Brain microvascular endothelial cell (primary cell): ENCODE results near the gene ADAMTS15.

ENCODE experiments used
- DNase-seq: peaks from one replicate; pipeline ENCODE4 v3.0.0-alpha.2; 2020
- H3K27ac ChIP-seq: fragments of 250-450 bp; sonication (Bioruptor Pico); 2 replicates; pipeline ENCODE4 v1.5.1; 2020; ENCODE audit warnings: mild to moderate bottlenecking, moderate library complexity
- H3K27me3 ChIP-seq: fragments of 250-450 bp; sonication (Bioruptor Pico); replicated peaks from 2 replicates; pipeline ENCODE4 v1.5.1; 2020; ENCODE audit warnings: mild to moderate bottlenecking
- H3K36me3 ChIP-seq: fragments of 250-450 bp; sonication (Bioruptor Pico); replicated peaks from 2 replicates; pipeline ENCODE4 v1.5.1; 2020; ENCODE audit warnings: mild to moderate bottlenecking
- H3K4me3 ChIP-seq: 2 replicates; pipeline ENCODE4 v1.5.1; 2011; ENCODE audit warnings: low read depth, mild to moderate bottlenecking, control low read depth, low read length, moderate library complexity
- in situ Hi-C: cut with HindIII; loops from 2 replicates; pipeline ENCODE4 v1.10.0; 2017; ENCODE audit warnings: low sequenced_read_pairs, low pct_ligation_motif_present
- TF ChIP-seq, protein P1 (sequence below): IDR thresholded peaks from 2 replicates; pipeline ENCODE4 v1.5.1; 2011; ENCODE audit warnings: low read depth, mild to moderate bottlenecking, moderate library complexity, low read length, control low read depth, inconsistent platforms; ENCODE audit errors: missing control alignments

ADAMTS15 gene

DNA sequence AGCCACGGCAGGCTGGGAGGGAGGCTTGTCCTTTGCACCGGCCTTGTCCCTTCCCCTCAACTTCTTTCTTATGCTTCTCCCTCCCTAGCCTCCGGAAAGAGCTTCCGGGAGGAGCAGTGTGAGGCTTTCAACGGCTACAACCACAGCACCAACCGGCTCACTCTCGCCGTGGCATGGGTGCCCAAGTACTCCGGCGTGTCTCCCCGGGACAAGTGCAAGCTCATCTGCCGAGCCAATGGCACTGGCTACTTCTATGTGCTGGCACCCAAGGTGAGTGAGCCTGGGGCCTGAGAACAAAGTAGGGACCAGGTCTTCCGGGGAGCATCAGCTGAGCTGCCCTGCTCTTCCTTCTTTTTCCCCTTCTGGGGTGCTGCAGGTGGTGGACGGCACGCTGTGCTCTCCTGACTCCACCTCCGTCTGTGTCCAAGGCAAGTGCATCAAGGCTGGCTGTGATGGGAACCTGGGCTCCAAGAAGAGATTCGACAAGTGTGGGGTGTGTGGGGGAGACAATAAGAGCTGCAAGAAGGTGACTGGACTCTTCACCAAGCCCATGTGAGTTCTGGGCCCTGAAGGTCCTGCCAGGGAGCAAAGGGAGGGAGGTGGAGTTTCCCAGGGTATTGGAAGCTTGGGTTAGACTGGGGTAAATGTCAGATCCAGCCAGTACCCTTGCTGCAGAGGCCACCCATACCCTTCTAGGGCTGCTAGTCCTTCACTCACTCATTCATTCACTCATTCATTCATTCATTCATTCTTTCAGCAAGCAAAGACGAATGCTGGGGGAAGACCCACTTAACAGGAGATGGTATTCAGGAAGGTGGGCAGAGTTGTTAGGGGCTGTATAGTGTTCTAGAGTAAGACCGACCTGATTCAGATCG, 22.6 kb downstream of the ADAMTS15 start:
- Histone ChIP-seq H3K4me3 (no peak overlapping the region), H3K27ac (no peak overlapping the region), H3K27me3 (no peaks in the 10 kb centered on the region), H3K36me3 (no peaks in the 10 kb centered on the region)
- TF ChIP-seq, protein P1, sequence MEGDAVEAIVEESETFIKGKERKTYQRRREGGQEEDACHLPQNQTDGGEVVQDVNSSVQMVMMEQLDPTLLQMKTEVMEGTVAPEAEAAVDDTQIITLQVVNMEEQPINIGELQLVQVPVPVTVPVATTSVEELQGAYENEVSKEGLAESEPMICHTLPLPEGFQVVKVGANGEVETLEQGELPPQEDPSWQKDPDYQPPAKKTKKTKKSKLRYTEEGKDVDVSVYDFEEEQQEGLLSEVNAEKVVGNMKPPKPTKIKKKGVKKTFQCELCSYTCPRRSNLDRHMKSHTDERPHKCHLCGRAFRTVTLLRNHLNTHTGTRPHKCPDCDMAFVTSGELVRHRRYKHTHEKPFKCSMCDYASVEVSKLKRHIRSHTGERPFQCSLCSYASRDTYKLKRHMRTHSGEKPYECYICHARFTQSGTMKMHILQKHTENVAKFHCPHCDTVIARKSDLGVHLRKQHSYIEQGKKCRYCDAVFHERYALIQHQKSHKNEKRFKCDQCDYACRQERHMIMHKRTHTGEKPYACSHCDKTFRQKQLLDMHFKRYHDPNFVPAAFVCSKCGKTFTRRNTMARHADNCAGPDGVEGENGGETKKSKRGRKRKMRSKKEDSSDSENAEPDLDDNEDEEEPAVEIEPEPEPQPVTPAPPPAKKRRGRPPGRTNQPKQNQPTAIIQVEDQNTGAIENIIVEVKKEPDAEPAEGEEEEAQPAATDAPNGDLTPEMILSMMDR: no peak
- DNase-seq: no peak
- in situ Hi-C loops: no loop called here

DNA sequence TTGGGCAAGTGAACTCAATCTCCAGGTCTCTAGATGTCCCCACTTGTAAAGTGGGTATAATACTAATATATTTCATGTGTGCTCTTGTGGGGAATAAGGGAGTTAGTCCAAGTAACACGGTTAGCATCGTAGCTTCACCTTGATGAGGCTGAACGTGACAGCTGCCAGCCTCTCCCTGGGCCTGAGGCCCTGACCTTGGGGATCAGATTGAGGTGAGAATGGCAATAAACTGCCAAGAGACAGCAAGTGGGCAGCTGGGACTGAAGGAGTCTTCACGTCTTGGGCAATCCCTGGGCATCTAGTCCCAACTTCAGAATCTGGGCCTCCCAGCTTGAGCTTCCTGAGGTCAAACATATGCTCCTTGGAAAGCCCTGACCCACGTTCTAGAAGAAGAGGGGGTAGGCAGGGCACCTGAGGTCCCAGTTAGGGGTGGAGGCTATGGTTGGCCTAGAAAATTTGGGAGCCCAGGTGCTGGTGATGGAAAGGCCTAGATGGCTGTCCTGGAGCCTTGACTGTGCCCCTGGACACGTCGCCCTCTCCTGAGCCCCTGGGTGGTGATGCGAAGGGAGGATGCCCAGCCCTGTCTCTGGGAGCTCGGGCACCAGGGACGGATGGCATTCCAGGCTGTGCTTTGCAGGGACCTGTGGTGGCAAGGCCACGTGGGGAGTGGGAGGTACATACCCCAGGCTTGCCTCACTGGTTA, 23.4 kb downstream of the ADAMTS15 start:
- H3K4me3 ChIP-seq: no peak overlapping the region
- TF ChIP-seq, protein P1: no peak
- no peaks in the 10 kb centered on the region for H3K36me3 ChIP-seq
- H3K27ac ChIP-seq: no peak overlapping the region
- H3K27me3 ChIP-seq: no peaks in the 10 kb centered on the region
- in situ Hi-C loops: no loop called here
- DNase-seq: no peak

DNA sequence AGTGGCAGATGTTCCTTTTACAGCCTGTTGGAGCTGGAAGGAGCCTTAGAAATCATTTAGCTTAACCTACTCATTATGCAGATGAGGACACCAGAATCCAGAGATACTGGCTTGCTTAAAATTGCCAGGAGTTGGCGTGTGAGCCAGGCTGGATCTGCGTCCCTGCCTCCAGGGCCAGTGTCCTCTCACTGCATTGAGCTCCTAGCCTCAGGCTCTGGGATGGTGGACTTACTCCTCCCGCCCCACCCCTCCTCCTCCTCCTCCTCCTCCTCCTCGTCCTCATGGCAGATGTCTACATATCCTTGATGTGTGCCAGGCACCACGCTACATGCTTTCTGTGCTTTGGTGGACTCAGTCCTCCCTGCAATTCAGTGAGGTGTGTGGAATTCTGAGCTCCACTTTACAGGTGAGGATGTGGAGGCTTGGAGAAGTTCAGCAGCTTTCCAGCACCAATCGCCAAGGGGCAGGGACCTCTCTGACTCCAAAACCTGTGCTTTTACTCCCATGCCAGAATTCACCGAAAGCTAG, 24.1 kb downstream of the ADAMTS15 start:
- Histone ChIP-seq H3K27me3 (no peaks in the 10 kb centered on the region), H3K36me3 (no peaks in the 10 kb centered on the region), H3K27ac (no peak overlapping the region), H3K4me3 (no peak overlapping the region)
- in situ Hi-C loops: no loop called here
- TF ChIP-seq, protein P1: no peak
- DNase-seq: no peak

DNA sequence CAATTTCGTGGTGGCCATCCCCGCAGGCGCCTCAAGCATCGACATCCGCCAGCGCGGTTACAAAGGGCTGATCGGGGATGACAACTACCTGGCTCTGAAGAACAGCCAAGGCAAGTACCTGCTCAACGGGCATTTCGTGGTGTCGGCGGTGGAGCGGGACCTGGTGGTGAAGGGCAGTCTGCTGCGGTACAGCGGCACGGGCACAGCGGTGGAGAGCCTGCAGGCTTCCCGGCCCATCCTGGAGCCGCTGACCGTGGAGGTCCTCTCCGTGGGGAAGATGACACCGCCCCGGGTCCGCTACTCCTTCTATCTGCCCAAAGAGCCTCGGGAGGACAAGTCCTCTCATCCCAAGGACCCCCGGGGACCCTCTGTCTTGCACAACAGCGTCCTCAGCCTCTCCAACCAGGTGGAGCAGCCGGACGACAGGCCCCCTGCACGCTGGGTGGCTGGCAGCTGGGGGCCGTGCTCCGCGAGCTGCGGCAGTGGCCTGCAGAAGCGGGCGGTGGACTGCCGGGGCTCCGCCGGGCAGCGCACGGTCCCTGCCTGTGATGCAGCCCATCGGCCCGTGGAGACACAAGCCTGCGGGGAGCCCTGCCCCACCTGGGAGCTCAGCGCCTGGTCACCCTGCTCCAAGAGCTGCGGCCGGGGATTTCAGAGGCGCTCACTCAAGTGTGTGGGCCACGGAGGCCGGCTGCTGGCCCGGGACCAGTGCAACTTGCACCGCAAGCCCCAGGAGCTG, 24.8 kb downstream of the ADAMTS15 start:
- no peaks in the 10 kb centered on the region for H3K27me3 ChIP-seq
- H3K4me3 ChIP-seq: no peak overlapping the region
- TF ChIP-seq, protein P1: no peak
- in situ Hi-C loops: no loop called here
- H3K27ac ChIP-seq: no peak overlapping the region
- H3K36me3 ChIP-seq: no peaks in the 10 kb centered on the region
- DNase-seq: no peak

DNA sequence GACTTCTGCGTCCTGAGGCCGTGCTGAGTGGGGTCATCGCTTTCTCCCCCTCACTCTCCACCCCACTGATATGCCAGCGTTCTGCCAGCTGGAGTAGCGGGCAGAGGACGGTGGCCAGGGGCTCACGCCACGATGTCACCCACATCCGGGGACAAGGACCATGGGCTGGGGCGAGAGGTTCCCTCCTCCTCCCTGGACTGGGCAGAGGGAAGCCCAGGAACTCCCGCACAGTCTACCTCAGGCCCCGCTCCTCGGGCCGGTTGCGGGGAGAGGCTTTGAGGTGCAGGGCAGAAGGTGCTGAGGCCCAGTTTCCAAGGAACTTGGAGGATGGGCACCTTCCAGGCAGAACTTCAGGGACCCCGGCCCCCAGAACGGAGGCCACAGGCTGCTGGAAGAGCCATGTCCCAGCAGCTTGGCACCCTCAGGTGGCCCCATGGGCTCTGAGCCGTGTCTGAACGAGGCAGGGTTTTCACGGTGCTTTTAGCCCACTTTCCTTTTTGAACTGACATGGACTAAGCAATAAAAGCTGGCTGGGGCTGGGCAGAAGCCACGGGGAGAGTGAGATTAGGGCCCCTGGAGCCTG, 25.4 kb downstream of the ADAMTS15 start:
- TF ChIP-seq, protein P1: no peak
- in situ Hi-C loops: no loop called here
- H3K4me3 ChIP-seq: no peak overlapping the region
- H3K27me3 ChIP-seq: no peaks in the 10 kb centered on the region
- no peaks in the 10 kb centered on the region for H3K36me3 ChIP-seq
- no peak overlapping the region for H3K27ac ChIP-seq
- DNase-seq: no peak
